OCI-LY1 (cell line): Measurements from ENCODE around the gene STARD7.

Experiments used
- H2AFZ ChIP-seq: fragments of 200-600 bp; sonication (generic), shearing (Covaris generic); 2 replicates; pipeline ENCODE4 v1.6.0; 2014; ENCODE audit warnings: antibody characterized with exemption, mild to moderate bottlenecking, low read length
- H3F3A ChIP-seq: fragments of 200-600 bp; sonication (generic), shearing (Covaris generic); 2 replicates; pipeline ENCODE4 v1.6.0; 2014; ENCODE audit warnings: mild to moderate bottlenecking, antibody characterized with exemption, low read length, moderate library complexity; ENCODE audit not compliant: insufficient read depth
- H3K27ac ChIP-seq: fragments of 200-600 bp; sonication (generic); 2 replicates; pipeline ENCODE4 v1.5.1; 2014; ENCODE audit warnings: low read length, mixed run types, mild to moderate bottlenecking, low read depth; ENCODE audit not compliant: poor library complexity, severe bottlenecking
- H3K27me3 ChIP-seq: fragments of 200-600 bp; sonication (generic); 2 replicates; pipeline ENCODE4 v1.6.0; 2014; ENCODE audit warnings: antibody characterized with exemption, mild to moderate bottlenecking, low read length, moderate library complexity; ENCODE audit not compliant: insufficient read depth
- H3K36me3 ChIP-seq: fragments of 200-600 bp; sonication (generic); 2 replicates; pipeline ENCODE4 v1.6.1; 2014; ENCODE audit warnings: mild to moderate bottlenecking, antibody characterized with exemption, low read length, moderate library complexity, mixed read lengths; ENCODE audit not compliant: insufficient read depth
- H3K4me1 ChIP-seq: fragments of 200-600 bp; sonication (generic); 2 replicates; pipeline ENCODE4 v1.5.1; 2014; ENCODE audit warnings: mild to moderate bottlenecking, low read length, moderate library complexity; ENCODE audit not compliant: insufficient read depth, severe bottlenecking
- H3K4me2 ChIP-seq: fragments of 200-600 bp; sonication (generic), shearing (Covaris generic); 2 replicates; pipeline ENCODE4 v1.6.1; 2014; ENCODE audit warnings: low read length
- H3K4me3 ChIP-seq: fragments of 200-600 bp; sonication (generic); 2 replicates; pipeline ENCODE4 v1.5.1; 2014; ENCODE audit warnings: low read length, low read depth, mild to moderate bottlenecking, mixed read lengths; ENCODE audit not compliant: poor library complexity, severe bottlenecking
- H3K79me2 ChIP-seq: fragments of 200-600 bp; shearing (Covaris generic); 2 replicates; pipeline ENCODE4 v1.6.1; 2016; ENCODE audit warnings: mixed run types, low read length, mixed read lengths; ENCODE audit not compliant: insufficient read depth
- H3K9ac ChIP-seq: fragments of 200-600 bp; sonication (generic), shearing (Covaris generic); 2 replicates; pipeline ENCODE4 v1.6.1; 2014; ENCODE audit warnings: mild to moderate bottlenecking, low read length, mixed read lengths
- H3K9me2 ChIP-seq: fragments of 200-600 bp; sonication (generic), shearing (Covaris generic); 2 replicates; pipeline ENCODE4 v1.6.1; 2014; ENCODE audit warnings: low read depth, mild to moderate bottlenecking, low read length, mixed read lengths
- H3K9me3 ChIP-seq: fragments of 200-600 bp; shearing (Covaris generic); 2 replicates; pipeline ENCODE4 v1.6.1; 2014; ENCODE audit warnings: low read length, mixed read lengths
- H4K20me1 ChIP-seq: fragments of 200-600 bp; sonication (generic), shearing (Covaris generic); 2 replicates; pipeline ENCODE4 v1.6.0; 2016; ENCODE audit warnings: mild to moderate bottlenecking, low read length; ENCODE audit not compliant: insufficient read depth
- CTCF ChIP-seq: fragments of 200-600 bp; sonication (generic), shearing (Covaris generic); IDR thresholded peaks from 2 replicates; pipeline ENCODE4 v1.5.1; 2017; ENCODE audit warnings: mild to moderate bottlenecking, antibody characterized with exemption, low read length, moderate library complexity, mixed read lengths
- EZH2 ChIP-seq: fragments of 200-600 bp; sonication (generic), shearing (Covaris generic); IDR thresholded peaks from 2 replicates; pipeline ENCODE4 v1.8.0; 2017; ENCODE audit warnings: borderline replicate concordance, mixed run types, mild to moderate bottlenecking, antibody characterized with exemption, low read length, moderate library complexity, mixed read lengths

STARD7 gene

DNA sequence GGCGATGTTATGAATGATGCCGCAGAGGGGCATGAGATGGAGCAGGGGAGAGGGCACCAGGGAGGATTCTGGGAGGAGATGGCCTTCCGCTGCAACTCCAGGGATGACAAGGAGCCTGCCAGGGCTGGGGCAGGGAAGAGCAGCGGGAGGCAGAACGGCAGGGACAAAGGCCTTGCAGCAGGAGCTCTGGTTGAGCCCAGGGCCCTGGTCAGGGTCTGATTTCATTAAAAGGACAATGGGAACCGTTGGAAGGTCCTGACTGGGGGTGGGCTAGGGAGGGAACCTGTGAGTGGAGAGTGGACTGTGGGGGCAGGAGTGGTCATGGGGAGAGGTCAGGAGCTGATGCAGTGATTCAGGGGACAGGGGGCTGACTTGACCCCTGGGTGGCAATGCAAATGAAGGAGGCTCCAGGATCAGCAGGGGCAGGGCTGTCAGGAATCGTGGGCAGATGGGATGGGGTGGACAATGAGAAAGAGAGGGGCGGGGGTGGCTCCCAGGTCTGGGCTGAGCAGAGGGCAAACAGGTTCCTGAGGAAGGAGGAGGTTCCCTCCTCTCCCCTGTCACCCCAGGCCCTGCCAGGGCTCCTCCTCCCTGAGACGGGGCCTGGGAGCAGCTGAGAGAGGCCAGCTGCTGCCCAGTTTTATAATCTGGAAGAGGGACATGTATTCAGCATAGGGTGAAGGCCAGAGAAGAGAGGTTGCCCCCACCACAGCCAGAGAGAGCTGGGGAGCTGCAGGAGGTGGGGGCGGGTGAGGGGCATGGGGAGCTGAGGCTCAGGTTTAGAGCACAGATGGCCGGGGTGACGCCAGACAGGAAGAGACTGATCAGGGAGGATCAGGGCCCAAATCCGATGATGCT lies 56.1 kb downstream of the STARD7 start:
- H3K36me3 ChIP-seq = no peaks in the 10 kb centered on the region
- H3K27me3 ChIP-seq = no peaks in the 10 kb centered on the region
- no peak overlapping the region for H3K4me3 ChIP-seq
- H3K4me1 ChIP-seq = peaks cover 20% of the 10 kb centered on the region
- no peak overlapping the region for H3K9ac ChIP-seq
- H2AFZ ChIP-seq = no peak overlapping the region
- H3K9me3 ChIP-seq = no peaks in the 10 kb centered on the region
- no peak overlapping the region for H3K4me2 ChIP-seq
- no peaks in the 10 kb centered on the region for H3F3A ChIP-seq
- no peaks in the 10 kb centered on the region for H3K79me2 ChIP-seq
- no peaks in the 10 kb centered on the region for H3K9me2 ChIP-seq
- H4K20me1 ChIP-seq = no peaks in the 10 kb centered on the region
- TF ChIP-seq EZH2 (no peak), CTCF (no peak)
- H3K27ac ChIP-seq = no peak overlapping the region

DNA sequence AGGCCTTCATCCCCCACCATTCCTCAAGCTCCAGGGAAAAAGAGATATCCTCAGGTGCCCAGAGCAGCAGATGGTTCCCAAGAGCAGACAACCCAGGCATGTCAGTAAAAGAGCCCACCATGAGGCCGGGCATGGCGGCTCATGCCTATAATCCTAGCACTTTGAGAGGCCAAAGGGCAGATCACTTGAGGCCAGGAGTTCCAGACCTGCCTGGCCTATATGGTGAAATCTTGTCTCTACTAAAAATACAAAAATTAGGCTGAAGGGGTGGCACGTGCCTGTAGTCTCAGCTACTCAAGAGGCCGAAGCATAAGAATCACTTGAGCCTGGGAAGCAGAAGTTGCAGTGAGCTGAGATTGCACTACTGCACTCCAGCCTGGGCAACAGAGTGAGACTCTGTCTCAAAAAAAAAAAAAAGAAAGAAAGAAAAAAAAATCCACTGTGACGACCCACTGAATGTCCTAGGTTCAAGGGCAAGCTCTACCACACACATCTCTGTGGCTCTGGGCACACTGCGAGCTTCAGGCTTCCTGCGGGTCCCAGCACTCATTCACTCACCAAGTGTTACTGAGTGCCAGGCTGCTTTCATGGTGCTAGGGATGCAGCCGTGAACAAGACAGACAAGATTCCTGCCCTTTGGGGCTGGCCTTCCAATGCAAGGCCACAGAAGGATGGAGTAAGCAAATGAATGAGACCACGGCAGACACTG lies 56.9 kb downstream of the STARD7 start:
- Histone ChIP-seq H3K9me2 (no peaks in the 10 kb centered on the region), H3K4me3 (no peak overlapping the region), H2AFZ (no peak overlapping the region), H3K9ac (no peak overlapping the region), H3K9me3 (no peaks in the 10 kb centered on the region), H3K27me3 (no peaks in the 10 kb centered on the region), H3K4me2 (no peak overlapping the region), H3K27ac (no peak overlapping the region), H3K4me1 (peaks cover 27% of the 10 kb centered on the region), H3K79me2 (no peaks in the 10 kb centered on the region), H3F3A (no peaks in the 10 kb centered on the region), H4K20me1 (no peaks in the 10 kb centered on the region), H3K36me3 (no peaks in the 10 kb centered on the region)
- no peak for TF ChIP-seq CTCF

DNA sequence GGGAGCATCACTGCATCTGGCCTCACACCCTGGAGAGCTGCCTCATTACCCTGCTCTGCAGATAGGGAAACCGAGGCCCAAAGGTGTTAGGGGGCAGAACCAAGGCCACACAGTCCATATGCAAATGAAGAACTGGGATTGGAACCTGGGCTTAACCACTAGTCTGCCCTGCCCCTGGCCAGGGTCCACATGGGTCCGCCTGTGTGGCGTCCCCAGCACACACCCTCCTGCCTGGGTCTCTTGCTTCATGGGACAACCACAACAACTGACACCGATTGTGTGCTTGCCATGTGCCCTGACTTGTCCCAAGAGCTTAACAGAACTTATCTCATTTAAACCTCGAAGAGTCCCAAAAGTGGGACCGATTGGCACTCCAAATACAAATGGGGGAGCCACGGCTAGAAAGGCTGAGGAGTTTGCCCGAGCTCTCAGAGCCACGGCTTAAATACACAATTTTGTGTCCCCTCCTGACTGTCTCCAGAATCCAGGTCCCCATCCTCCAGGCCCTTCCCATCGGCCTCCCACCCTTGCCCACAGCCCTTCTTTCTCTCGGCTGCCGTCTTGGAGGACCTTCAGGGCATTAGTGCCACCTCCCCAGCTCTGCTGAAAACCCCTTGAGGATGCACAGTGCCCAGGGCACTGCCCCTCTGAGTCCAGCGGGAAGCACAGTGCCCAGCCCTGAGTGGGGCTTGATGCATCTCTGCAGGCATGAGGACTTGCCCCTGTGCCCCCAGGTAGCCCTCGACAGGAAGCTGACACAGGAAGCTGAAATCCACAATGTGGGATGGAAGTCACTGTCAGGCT lies 57.6 kb downstream of the STARD7 start:
- Histone ChIP-seq H3K79me2 (no peaks in the 10 kb centered on the region), H3K9me3 (no peaks in the 10 kb centered on the region), H3K36me3 (no peaks in the 10 kb centered on the region), H3F3A (no peaks in the 10 kb centered on the region), H4K20me1 (no peaks in the 10 kb centered on the region), H3K4me2 (no peak overlapping the region), H3K9me2 (no peaks in the 10 kb centered on the region), H3K27me3 (no peaks in the 10 kb centered on the region), H2AFZ (no peak overlapping the region), H3K27ac (no peak overlapping the region), H3K4me3 (no peak overlapping the region), H3K9ac (no peak overlapping the region), H3K4me1 (peaks cover 35% of the 10 kb centered on the region)
- TF ChIP-seq CTCF (no peak), EZH2 (no peak)
